HepG2 (cell line): Measurements from ENCODE around the gene CCDC33. TPM values are rescaled to one million over a fixed set of nuclear protein-coding genes. Genes with fewer than 3 reads are reported as not detected.

Experiments
- ATAC-seq: fragments of 200-7000 bp; cut with Tn5 transposase; 3 replicates; pipeline ENCODE4 v1.9.1; 2020; ENCODE audit warnings: mild to moderate bottlenecking, moderate library complexity
- BruUV-seq: library from RNA; stranded (reverse); fragments of 400-500 nt; replicated peaks from 2 replicates; lab custom pipeline; 2021; lab: Mats Ljungman, UMichigan
- CTCF ChIA-PET: fragments of 300-600 bp; formaldehyde crosslinking; extraction: SDS; loops from one replicate; lab custom pipeline; 2021; ENCODE audit warnings: low total read pairs, inconsistent platforms, low intra/inter-chr PET ratio; lab: Yijun Ruan, JAX
- POLR2A ChIA-PET: fragments of 350-600 bp; sonication (Branson Sonifier 250); formaldehyde crosslinking; loops from one replicate; lab custom pipeline; 2020; ENCODE audit warnings: antibody characterized with exemption, inconsistent platforms; lab: Yijun Ruan, JAX
- DNase-seq: peaks from one replicate; pipeline ENCODE4 v3.0.0-alpha.2; 2015; ENCODE audit warnings: low spot score
- FAIRE-seq: peaks from 3 replicates; lab custom pipeline; 2011; peaks lifted over from hg19 to GRCh38; lab: Jason Lieb, UNC
- H2AFZ ChIP-seq: one replicate; pipeline ENCODE4 v1.6.1; 2011; ENCODE audit warnings: low read length, inconsistent platforms
- H3K27ac ChIP-seq: fragments of 300-600 bp; 3 replicates; pipeline ENCODE4 v1.8.0; 2011; ENCODE audit warnings: mixed run types, mild to moderate bottlenecking, mixed read lengths, low read length, inconsistent platforms; ENCODE audit not compliant: insufficient read depth; ENCODE audit errors: extremely low read length
- H3K27me3 ChIP-seq, 2 experiments: fragments of 200-600 bp in 1 of 2; 2 replicates in 1 of 2; 3 replicates in 1 of 2; pipeline versions ENCODE4 v1.6.0 to v1.8.0; 2011; ENCODE audit warnings: low read length in 2 of 2, mild to moderate bottlenecking in 2 of 2, moderate library complexity in 2 of 2, inconsistent platforms in 1 of 2; ENCODE audit not compliant: insufficient read depth in 2 of 2, control insufficient read depth in 1 of 2
- H3K36me3 ChIP-seq, 2 experiments: fragments of 200-600 bp in 1 of 2; replicated peaks in 1 of 2; 2 replicates in 1 of 2; 3 replicates in 1 of 2; pipeline versions ENCODE4 v1.5.1 to v1.8.0; 2011; ENCODE audit warnings: low read length in 2 of 2, inconsistent platforms in 1 of 2; ENCODE audit not compliant: insufficient read depth in 2 of 2, control insufficient read depth in 1 of 2
- H3K4me1 ChIP-seq: 2 replicates; pipeline ENCODE4 v1.5.1; 2012; ENCODE audit warnings: low read length, inconsistent platforms; ENCODE audit not compliant: insufficient read depth
- H3K4me2 ChIP-seq: 2 replicates; pipeline ENCODE4 v1.6.0; 2011; ENCODE audit warnings: low read depth, low read length, inconsistent platforms
- H3K4me3 ChIP-seq, 3 experiments: fragments of 200-600 bp in 1 of 3; sonication (generic), shearing (Covaris generic) in 1 of 3; replicated peaks in 1 of 3; 2 replicates each; pipeline ENCODE4 v1.5.1; 2011 to 2016; ENCODE audit warnings: low read length in 3 of 3, inconsistent platforms in 2 of 3, low read depth in 2 of 3, mild to moderate bottlenecking in 2 of 3, control low read depth in 1 of 3, mixed read lengths in 1 of 3; ENCODE audit not compliant: insufficient read depth in 1 of 3
- H3K79me2 ChIP-seq: one replicate; pipeline ENCODE4 v1.6.1; 2011; ENCODE audit warnings: low read length, inconsistent platforms; ENCODE audit not compliant: insufficient read depth
- H3K9ac ChIP-seq: 2 replicates; pipeline ENCODE4 v1.6.0; 2011; ENCODE audit warnings: mild to moderate bottlenecking, low read depth, low read length, inconsistent platforms; ENCODE audit not compliant: insufficient read depth
- H3K9me3 ChIP-seq: 2 replicates; pipeline ENCODE4 v1.5.1; 2012; ENCODE audit warnings: mild to moderate bottlenecking, low read length
- H4K20me1 ChIP-seq: 2 replicates; pipeline ENCODE4 v1.6.0; 2011; ENCODE audit warnings: inconsistent platforms, mild to moderate bottlenecking, low read length, moderate library complexity; ENCODE audit not compliant: insufficient read depth
- ATRX ChIP-seq: sonication (generic); formaldehyde crosslinking; IDR thresholded peaks from 2 replicates; pipeline ENCODE4 v1.4.0; 2020; ENCODE audit warnings: missing genetic modification reagents, borderline replicate concordance
- BORCS8-MEF2B ChIP-seq: sonication (generic); formaldehyde crosslinking; IDR thresholded peaks from 2 replicates; pipeline ENCODE4 v1.8.0; 2022; ENCODE audit warnings: mild to moderate bottlenecking, missing genetic modification reagents
- CENPX ChIP-seq: sonication (generic); formaldehyde crosslinking; IDR thresholded peaks from 2 replicates; pipeline ENCODE4 v1.9.0; 2021; ENCODE audit warnings: mild to moderate bottlenecking, missing genetic modification reagents, moderate library complexity
- EZH2 ChIP-seq: conservative IDR thresholded peaks from 2 replicates; pipeline ENCODE4 v1.6.1; 2012; ENCODE audit warnings: mild to moderate bottlenecking, low read depth, low read length, moderate library complexity
- FOXM1 ChIP-seq: sonication (generic); formaldehyde crosslinking; IDR thresholded peaks from 2 replicates; pipeline ENCODE4 v1.5.0; 2020; ENCODE audit warnings: missing genetic modification reagents
- GATAD2A ChIP-seq: IDR thresholded peaks from 2 replicates; pipeline ENCODE4 v1.6.1; 2016
- KLF6 ChIP-seq: IDR thresholded peaks from 2 replicates; pipeline ENCODE4 v1.8.0; 2016; ENCODE audit warnings: missing biosample characterization, missing genetic modification reagents
- SMYD3 ChIP-seq: sonication (generic); formaldehyde crosslinking; IDR thresholded peaks from 2 replicates; pipeline ENCODE4 v1.8.1; 2023; ENCODE audit warnings: mild to moderate bottlenecking, missing genetic modification reagents
- SRSF4 ChIP-seq: fragments of 200-400 bp; formaldehyde crosslinking; IDR thresholded peaks from one replicate; pipeline ENCODE4 v1.6.1; 2018; ENCODE audit warnings: mild to moderate bottlenecking, low read depth, low read length, moderate library complexity; ENCODE audit not compliant: poor library complexity, severe bottlenecking
- TOPORS ChIP-seq: sonication (generic); formaldehyde crosslinking; IDR thresholded peaks from 2 replicates; pipeline ENCODE4 v1.8.0; 2023; ENCODE audit warnings: mild to moderate bottlenecking, missing genetic modification reagents
- ZNF326 ChIP-seq: sonication (generic); formaldehyde crosslinking; IDR thresholded peaks from 2 replicates; pipeline ENCODE4 v1.4.0; 2020; ENCODE audit warnings: missing genetic modification reagents, borderline replicate concordance
- ZSCAN20 ChIP-seq: sonication (generic); formaldehyde crosslinking; IDR thresholded peaks from 2 replicates; pipeline ENCODE4 v1.4.0; 2020; ENCODE audit warnings: missing genetic modification reagents, mild to moderate bottlenecking, borderline replicate concordance
- WGBS: methylation state at CpG from one replicate; pipeline ENCODE4 v1.1.6; 2017; ENCODE audit warnings: low lambda C conversion rate; 5-methylcytosine and 5-hydroxymethylcytosine counted together
- in situ Hi-C: cut with HindIII; loops from 2 replicates; pipeline ENCODE4 v1.10.0; 2017; ENCODE audit warnings: low pct_unique_long_range_greater_than_20kb; ENCODE audit not compliant: extremely low pct_ligation_motif_present
- intact Hi-C: fragments of 100-400 bp; cut with micrococcal nuclease; formaldehyde crosslinking; loops from one replicate; pipeline ENCODE4 v1.10.0; 2022; ENCODE audit not compliant: unreplicated experiment
- polyA plus RNA-seq, 8 experiments: library from polyadenylated mRNA; depleted of rRNA in 3 of 8; stranded (reverse) in 7 of 8; unstranded in 1 of 8; fragments of >200 nt; fragmentation: Illumina TruSeq in 4 of 8; extraction: Trizol in 4 of 8; gene quantifications; 2 replicates each; pipeline versions ENCODE4 v1.2.1 to v1.2.3, GENCODE V29; 2011 to 2016; ENCODE audit warnings: low read depth in 4 of 8, missing spikeins in 1 of 8, mixed read lengths in 1 of 8; ENCODE audit not compliant: insufficient read depth in 1 of 8
- total RNA-seq, 5 experiments: library from RNA; depleted of rRNA; stranded (reverse); fragments of >200 nt; fragmentation: Illumina TruSeq; extraction: Trizol; gene quantifications; 2 replicates each; pipeline ENCODE4 v1.2.3, GENCODE V29; 2016; ENCODE audit warnings: low read depth in 1 of 5
- TF ChIP-seq, protein P1 (sequence below): IDR thresholded peaks from 2 replicates; pipeline ENCODE4 v1.6.1; 2012; ENCODE audit warnings: low read depth, low read length, improper control_type of control experiment
- TF ChIP-seq, protein P2 (sequence below): sonication (generic); formaldehyde crosslinking; IDR thresholded peaks from 2 replicates; pipeline ENCODE4 v1.4.0; 2020; ENCODE audit warnings: missing genetic modification reagents
- TF ChIP-seq, protein P3 (sequence below): sonication (generic); formaldehyde crosslinking; IDR thresholded peaks from 2 replicates; pipeline ENCODE4 v1.8.1; 2023; ENCODE audit warnings: mild to moderate bottlenecking, missing genetic modification reagents
- TF ChIP-seq, protein P4 (sequence below): sonication (generic); formaldehyde crosslinking; IDR thresholded peaks from 2 replicates; pipeline ENCODE4 v1.4.0; 2020; ENCODE audit warnings: missing genetic modification reagents, borderline replicate concordance

CCDC33 gene
- total and polyA plus RNA-seq, 2 of the 13 experiments (the other 11 are each of a cell fraction or from before 2014, with no cell fraction given) = 0.30 TPM; not detected in 1

DNA sequence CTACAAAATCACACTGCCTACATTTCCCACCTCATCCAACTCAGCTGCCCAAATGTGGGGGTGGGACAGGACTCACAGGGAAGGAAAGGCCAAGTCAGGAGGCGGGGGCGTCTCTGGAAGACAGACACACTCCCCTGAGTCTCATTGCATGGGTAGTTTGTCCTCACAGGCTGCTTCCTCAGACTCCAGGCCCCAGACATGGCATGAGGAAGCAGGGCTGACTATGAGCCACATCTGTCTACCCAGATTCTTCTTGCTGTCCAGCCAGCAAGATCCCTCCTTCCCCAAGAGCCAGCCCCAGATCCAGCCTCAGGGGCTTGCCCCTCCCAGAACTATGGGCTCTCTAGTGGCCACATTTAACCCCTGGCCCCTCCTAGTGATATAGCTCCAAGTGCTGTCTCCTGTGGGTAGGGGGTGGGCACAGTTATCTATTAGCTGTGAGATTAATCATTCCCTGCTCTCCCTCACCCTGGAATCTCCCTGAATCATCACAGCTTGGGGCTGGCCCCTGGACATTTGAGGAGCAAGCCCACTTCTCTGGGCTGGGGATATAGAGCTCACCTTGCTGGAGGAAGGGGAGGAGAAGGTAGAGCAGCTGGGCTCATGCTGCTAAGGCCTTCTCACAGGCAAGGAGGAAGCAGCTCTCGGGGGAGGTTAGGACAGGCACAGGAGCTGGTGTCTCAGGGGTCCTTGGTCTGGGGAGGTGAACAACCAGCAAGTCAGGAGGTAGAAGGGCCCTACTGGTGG, 2.1 kb upstream of the CCDC33 start (continued):
- TF ChIP-seq SRSF4 = no peak

DNA sequence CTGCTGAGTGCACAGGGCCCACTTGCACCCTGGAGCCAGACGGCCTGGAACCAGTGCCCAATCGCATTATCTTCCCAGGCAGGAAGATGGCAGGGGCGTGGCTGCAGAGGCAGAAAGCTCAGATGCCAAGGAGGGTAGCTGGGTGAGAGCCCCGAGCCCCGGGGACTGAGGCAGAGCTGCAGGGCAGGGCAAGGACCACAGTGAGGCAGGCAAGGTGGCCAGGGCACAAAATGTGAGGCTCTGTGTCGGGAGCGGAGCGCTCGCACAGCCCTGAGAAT, 1.6 kb upstream of the CCDC33 start:
- H3K79me2 ChIP-seq = no peaks in the 10 kb centered on the region
- ChIA-PET CTCF (no interaction called here), POLR2A (no interaction called here)
- peaks cover 7% of the 10 kb centered on the region; the same call in 1 of the 2 replicates for H3K4me1 ChIP-seq
- H3K36me3 ChIP-seq = no peaks in the 10 kb centered on the region
- no peak overlapping the region for H3K4me2 ChIP-seq
- no peak overlapping the region for H2AFZ ChIP-seq
- ATAC-seq (no peak), FAIRE-seq (no peak), DNase-seq (no peak)
- H3K9me3 ChIP-seq = no peaks in the 10 kb centered on the region
- intact Hi-C loops (no loop called here), in situ Hi-C loops (no loop called here)
- H3K9ac ChIP-seq = no peak overlapping the region
- peaks cover 2 to 27% of the 10 kb centered on the region in 2 experiments; a peak in 4 of 5 replicates for H3K27me3 ChIP-seq
- WGBS = no CpG with 5 or more reads among the region's 9 CpGs
- no peak overlapping the region for H3K4me3 ChIP-seq
- no peaks in the 10 kb centered on the region for H4K20me1 ChIP-seq
- no TSS peak for BruUV-seq
- H3K27ac ChIP-seq = no peak overlapping the region
- no peak for TF ChIP-seq CENPX (CRISPR knock-in tag)
- no peak for TF ChIP-seq SMYD3 (CRISPR knock-in tag)
- TF ChIP-seq, protein P1, sequence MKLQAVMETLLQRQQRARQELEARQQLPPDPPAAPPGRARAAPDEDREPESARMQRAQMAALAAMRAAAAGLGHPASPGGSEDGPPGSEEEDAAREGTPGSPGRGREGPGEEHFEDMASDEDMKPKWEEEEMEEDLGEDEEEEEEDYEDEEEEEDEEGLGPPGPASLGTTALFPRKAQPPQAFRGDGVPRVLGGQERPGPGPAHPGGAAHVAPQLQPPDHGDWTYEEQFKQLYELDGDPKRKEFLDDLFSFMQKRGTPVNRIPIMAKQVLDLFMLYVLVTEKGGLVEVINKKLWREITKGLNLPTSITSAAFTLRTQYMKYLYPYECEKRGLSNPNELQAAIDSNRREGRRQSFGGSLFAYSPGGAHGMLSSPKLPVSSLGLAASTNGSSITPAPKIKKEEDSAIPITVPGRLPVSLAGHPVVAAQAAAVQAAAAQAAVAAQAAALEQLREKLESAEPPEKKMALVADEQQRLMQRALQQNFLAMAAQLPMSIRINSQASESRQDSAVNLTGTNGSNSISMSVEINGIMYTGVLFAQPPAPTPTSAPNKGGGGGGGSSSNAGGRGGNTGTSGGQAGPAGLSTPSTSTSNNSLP = no peak
- TF ChIP-seq ATRX (CRISPR knock-in tag) = no peak
- no peak for TF ChIP-seq TOPORS
- TF ChIP-seq GATAD2A (CRISPR knock-in tag) = no peak
- TF ChIP-seq ZSCAN20 (CRISPR knock-in tag) = no peak
- TF ChIP-seq FOXM1 (CRISPR knock-in tag) = no peak
- TF ChIP-seq, protein P2, sequence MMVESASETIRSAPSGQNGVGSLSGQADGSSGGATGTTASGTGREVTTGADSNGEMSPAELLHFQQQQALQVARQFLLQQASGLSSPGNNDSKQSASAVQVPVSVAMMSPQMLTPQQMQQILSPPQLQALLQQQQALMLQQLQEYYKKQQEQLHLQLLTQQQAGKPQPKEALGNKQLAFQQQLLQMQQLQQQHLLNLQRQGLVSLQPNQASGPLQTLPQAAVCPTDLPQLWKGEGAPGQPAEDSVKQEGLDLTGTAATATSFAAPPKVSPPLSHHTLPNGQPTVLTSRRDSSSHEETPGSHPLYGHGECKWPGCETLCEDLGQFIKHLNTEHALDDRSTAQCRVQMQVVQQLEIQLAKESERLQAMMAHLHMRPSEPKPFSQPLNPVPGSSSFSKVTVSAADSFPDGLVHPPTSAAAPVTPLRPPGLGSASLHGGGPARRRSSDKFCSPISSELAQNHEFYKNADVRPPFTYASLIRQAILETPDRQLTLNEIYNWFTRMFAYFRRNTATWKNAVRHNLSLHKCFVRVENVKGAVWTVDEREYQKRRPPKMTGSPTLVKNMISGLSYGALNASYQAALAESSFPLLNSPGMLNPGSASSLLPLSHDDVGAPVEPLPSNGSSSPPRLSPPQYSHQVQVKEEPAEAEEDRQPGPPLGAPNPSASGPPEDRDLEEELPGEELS (CRISPR knock-in tag) = no peak
- no peak for TF ChIP-seq ZNF326 (CRISPR knock-in tag)
- no peak for TF ChIP-seq KLF6
- no peak for TF ChIP-seq EZH2
- TF ChIP-seq, protein P3, sequence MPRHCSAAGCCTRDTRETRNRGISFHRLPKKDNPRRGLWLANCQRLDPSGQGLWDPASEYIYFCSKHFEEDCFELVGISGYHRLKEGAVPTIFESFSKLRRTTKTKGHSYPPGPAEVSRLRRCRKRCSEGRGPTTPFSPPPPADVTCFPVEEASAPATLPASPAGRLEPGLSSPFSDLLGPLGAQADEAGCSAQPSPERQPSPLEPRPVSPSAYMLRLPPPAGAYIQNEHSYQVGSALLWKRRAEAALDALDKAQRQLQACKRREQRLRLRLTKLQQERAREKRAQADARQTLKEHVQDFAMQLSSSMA = no peak
- TF ChIP-seq, protein P4, sequence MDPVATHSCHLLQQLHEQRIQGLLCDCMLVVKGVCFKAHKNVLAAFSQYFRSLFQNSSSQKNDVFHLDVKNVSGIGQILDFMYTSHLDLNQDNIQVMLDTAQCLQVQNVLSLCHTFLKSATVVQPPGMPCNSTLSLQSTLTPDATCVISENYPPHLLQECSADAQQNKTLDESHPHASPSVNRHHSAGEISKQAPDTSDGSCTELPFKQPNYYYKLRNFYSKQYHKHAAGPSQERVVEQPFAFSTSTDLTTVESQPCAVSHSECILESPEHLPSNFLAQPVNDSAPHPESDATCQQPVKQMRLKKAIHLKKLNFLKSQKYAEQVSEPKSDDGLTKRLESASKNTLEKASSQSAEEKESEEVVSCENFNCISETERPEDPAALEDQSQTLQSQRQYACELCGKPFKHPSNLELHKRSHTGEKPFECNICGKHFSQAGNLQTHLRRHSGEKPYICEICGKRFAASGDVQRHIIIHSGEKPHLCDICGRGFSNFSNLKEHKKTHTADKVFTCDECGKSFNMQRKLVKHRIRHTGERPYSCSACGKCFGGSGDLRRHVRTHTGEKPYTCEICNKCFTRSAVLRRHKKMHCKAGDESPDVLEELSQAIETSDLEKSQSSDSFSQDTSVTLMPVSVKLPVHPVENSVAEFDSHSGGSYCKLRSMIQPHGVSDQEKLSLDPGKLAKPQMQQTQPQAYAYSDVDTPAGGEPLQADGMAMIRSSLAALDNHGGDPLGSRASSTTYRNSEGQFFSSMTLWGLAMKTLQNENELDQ = no peak
- TF ChIP-seq BORCS8-MEF2B = no peak
